Colonic mucosa (tissue), 4 donors: ENCODE data around the gene ATE1. TPM values are rescaled to one million over a fixed set of nuclear protein-coding genes. Genes with fewer than 3 reads are reported as not detected.
"Not testable (repeated sequence)": the region's sequence is repeated elsewhere in the genome, so short reads cannot be mapped to it uniquely, and the experiment has no call there.

Experiments
- DNase-seq: peaks from one replicate; pipeline ENCODE4 v3.0.0-alpha.2; 2020
- H3K27ac ChIP-seq: fragments of 200-600 bp; one replicate; pipeline ENCODE4 v1.8.0; 2021
- H3K27me3 ChIP-seq: fragments of 200-600 bp; one replicate; pipeline ENCODE4 v1.8.0; 2021
- H3K36me3 ChIP-seq: fragments of 200-600 bp; one replicate; pipeline ENCODE4 v1.8.0; 2021
- H3K4me1 ChIP-seq: fragments of 200-600 bp; one replicate; pipeline ENCODE4 v1.8.0; 2021; ENCODE audit warnings: mild to moderate bottlenecking
- H3K4me3 ChIP-seq: fragments of 200-600 bp; one replicate; pipeline ENCODE4 v1.8.0; 2021
- H3K9ac ChIP-seq, 2 donors: one replicate each; pipeline ENCODE4 v1.7.0; 2013; ENCODE audit warnings: control low read depth in 2 of 2, low read depth in 2 of 2, low read length in 2 of 2
- H3K9me3 ChIP-seq: fragments of 200-600 bp; one replicate; pipeline ENCODE4 v1.8.0; 2021
- intact Hi-C: fragments of 100-400 bp; cut with DNase I; formaldehyde crosslinking; loops from one replicate; pipeline ENCODE4 v1.14.1; 2022
- total RNA-seq, 2 donors: library from RNA; stranded (reverse); fragmentation: NEBNext Ultra II Directional in 1 of 2; extraction: Animal tissue kit (Norgen Biotek cat#: 25700) in 1 of 2; gene quantifications; one replicate each; pipeline ENCODE4 v1.2.1, GENCODE V29; 2021
- TF ChIP-seq, protein P1 (sequence below): fragments of 200-600 bp; IDR thresholded peaks from one replicate; pipeline ENCODE4 v1.8.0; 2022; ENCODE audit warnings: antibody characterized with exemption, mild to moderate bottlenecking
- donor health status: healthy.
- donor health status: DM: no; HTN: no; CAD: no.
- donor health status: DM: no; HTN: no; CAD: no.

Gene ATE1
- total RNA-seq, 2 donors from 2014 or later = 32.9 to 78.0 TPM

DNA sequence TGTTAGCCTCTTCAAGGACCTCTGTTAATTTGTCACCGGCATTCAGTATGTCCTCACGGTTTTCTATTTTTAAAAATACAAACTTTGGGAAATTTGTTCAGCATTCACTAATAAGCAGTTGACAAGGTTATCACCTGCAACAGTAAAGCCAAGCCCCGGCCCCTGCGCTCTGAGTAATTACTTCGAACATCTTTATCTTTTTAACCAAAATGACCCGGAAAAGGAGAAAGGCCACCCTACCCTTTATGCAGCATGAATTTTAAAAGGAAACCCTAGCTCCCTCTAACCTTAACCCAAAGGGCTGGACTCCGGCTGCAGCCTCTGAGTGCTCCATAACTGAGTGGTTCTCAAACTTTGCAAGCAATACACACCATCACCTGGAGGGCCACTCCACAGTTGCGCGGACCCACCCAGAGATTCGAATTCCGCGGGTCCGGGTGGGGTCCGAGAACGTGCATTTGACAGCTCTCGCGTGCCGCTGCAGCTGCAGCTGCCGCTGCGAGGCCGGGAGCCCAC lies 46.2 kb upstream of the ATE1 start:
- TF ChIP-seq, protein P1, sequence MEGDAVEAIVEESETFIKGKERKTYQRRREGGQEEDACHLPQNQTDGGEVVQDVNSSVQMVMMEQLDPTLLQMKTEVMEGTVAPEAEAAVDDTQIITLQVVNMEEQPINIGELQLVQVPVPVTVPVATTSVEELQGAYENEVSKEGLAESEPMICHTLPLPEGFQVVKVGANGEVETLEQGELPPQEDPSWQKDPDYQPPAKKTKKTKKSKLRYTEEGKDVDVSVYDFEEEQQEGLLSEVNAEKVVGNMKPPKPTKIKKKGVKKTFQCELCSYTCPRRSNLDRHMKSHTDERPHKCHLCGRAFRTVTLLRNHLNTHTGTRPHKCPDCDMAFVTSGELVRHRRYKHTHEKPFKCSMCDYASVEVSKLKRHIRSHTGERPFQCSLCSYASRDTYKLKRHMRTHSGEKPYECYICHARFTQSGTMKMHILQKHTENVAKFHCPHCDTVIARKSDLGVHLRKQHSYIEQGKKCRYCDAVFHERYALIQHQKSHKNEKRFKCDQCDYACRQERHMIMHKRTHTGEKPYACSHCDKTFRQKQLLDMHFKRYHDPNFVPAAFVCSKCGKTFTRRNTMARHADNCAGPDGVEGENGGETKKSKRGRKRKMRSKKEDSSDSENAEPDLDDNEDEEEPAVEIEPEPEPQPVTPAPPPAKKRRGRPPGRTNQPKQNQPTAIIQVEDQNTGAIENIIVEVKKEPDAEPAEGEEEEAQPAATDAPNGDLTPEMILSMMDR = no peak
- Histone ChIP-seq H3K36me3 (no peaks in the 10 kb centered on the region), H3K9me3 (no peaks in the 10 kb centered on the region), H3K4me1 (no peaks in the 10 kb centered on the region), H3K27ac (peak overlapping the region; percentile 96), H3K27me3 (no peaks in the 10 kb centered on the region), H3K4me3 (peak overlapping the region; percentile 72), H3K9ac (peak overlapping the region; percentile 73 to 94)
- no peak for DNase-seq
- intact Hi-C loops = loop anchor here (5.0 to 10.0 kb wide), 2 partner anchors 49 to 78 kb away; partner anchors contain the start of gene ATE1

DNA sequence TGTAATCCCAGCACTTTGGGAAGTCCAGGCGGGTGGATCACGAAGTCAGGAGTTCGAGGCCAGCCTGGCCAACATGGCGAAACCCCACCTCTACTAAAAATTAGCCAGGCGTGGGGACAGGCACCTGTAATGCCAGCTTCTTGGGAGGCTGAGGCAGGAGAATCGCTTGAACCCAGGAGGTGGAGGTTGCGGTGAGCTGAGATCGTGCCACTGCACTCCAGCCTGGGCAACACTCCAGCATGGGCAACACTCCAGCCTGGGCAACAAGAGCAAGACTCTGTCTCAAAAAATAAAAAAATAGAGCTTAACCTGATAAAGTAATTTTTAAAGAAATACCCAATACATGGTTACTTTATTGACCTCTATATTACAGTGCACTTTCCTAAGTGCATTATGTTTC lies 41.3 kb upstream of the ATE1 start:
- H3K36me3 ChIP-seq = peaks cover 10% of the 10 kb centered on the region
- H3K4me3 ChIP-seq, H3K27ac ChIP-seq, H3K27me3 ChIP-seq, H3K9ac ChIP-seq, intact Hi-C loops, H3K4me1 ChIP-seq, H3K9me3 ChIP-seq, DNase-seq: not testable (repeated sequence)

DNA sequence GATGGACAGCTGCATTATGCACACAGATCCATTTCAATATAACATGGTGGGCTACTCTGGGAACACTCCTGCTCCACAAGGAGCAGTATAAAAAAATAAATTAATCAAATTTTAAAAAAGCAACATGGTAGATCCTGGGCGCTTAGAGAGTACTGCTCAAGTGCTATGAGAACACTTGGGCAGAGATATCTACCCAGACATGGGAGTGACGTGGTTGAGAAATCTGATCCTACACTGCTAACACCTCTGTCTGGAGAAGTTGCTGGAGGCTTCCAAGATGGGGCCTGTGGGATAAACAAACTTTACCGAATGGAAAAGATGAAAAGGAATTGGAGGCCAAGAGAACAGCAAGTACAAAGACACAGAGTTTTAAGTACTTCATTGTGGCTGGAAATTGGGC lies 38.2 kb upstream of the ATE1 start:
- TF ChIP-seq, protein P1 = no peak
- intact Hi-C loops = no loop called here
- Histone ChIP-seq H3K4me3 (no peak overlapping the region), H3K27me3 (no peaks in the 10 kb centered on the region), H3K9me3 (no peaks in the 10 kb centered on the region), H3K9ac (no peak overlapping the region), H3K27ac (no peak overlapping the region), H3K4me1 (no peaks in the 10 kb centered on the region), H3K36me3 (peaks cover 10% of the 10 kb centered on the region)
- DNase-seq = no peak

DNA sequence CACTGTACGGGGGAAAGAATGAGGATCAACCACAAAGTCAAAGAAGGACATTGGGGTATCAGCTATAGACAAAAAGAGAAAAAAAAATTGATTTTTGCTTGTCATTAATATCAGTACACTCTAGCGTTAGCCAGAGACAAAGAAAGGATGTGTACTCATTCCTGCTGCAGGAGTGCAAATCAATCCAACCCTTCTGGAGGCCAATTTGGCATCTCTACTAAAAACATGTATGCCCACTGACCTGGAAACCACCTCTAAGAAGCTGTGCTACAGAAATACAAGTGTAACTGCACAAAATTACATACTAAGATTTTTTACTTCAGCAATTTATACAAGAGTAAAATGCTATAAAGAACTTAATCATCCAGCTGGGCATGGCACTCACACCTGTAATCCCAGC lies 33.6 kb upstream of the ATE1 start:
- H3K27me3 ChIP-seq = no peaks in the 10 kb centered on the region
- H3K9ac ChIP-seq = no peak overlapping the region
- no peaks in the 10 kb centered on the region for H3K9me3 ChIP-seq
- no peak overlapping the region for H3K27ac ChIP-seq
- TF ChIP-seq, protein P1 = no peak
- no peak overlapping the region for H3K4me3 ChIP-seq
- no peaks in the 10 kb centered on the region for H3K4me1 ChIP-seq
- peaks cover under 1% of the 10 kb centered on the region for H3K36me3 ChIP-seq
- intact Hi-C loops = no loop called here
- DNase-seq = no peak

DNA sequence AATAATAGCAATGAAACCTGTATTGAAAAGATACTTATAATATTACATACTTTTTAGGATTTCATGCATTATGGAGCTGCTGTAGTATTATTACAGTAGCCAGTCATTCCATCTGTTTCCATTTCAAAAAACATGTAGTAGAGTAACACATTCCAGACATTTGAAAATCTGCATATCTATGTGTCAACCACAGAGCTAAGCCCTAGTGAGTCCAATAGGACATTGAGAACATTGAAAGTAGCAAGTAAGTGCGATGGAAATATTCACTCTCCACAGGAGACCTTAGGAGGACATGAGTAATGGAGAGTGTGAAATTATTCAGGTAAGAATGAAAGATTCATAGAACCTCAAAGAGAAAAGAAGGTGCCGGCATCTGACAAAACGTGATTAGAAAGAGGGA lies 31.8 kb upstream of the ATE1 start:
- TF ChIP-seq, protein P1 = no peak
- H3K27ac ChIP-seq = no peak overlapping the region
- H3K4me1 ChIP-seq = no peaks in the 10 kb centered on the region
- H3K9ac ChIP-seq = no peak overlapping the region
- H3K9me3 ChIP-seq = no peaks in the 10 kb centered on the region
- no peak overlapping the region for H3K4me3 ChIP-seq
- intact Hi-C loops = no loop called here
- no peak for DNase-seq
- H3K27me3 ChIP-seq = no peaks in the 10 kb centered on the region
- no peaks in the 10 kb centered on the region for H3K36me3 ChIP-seq

DNA sequence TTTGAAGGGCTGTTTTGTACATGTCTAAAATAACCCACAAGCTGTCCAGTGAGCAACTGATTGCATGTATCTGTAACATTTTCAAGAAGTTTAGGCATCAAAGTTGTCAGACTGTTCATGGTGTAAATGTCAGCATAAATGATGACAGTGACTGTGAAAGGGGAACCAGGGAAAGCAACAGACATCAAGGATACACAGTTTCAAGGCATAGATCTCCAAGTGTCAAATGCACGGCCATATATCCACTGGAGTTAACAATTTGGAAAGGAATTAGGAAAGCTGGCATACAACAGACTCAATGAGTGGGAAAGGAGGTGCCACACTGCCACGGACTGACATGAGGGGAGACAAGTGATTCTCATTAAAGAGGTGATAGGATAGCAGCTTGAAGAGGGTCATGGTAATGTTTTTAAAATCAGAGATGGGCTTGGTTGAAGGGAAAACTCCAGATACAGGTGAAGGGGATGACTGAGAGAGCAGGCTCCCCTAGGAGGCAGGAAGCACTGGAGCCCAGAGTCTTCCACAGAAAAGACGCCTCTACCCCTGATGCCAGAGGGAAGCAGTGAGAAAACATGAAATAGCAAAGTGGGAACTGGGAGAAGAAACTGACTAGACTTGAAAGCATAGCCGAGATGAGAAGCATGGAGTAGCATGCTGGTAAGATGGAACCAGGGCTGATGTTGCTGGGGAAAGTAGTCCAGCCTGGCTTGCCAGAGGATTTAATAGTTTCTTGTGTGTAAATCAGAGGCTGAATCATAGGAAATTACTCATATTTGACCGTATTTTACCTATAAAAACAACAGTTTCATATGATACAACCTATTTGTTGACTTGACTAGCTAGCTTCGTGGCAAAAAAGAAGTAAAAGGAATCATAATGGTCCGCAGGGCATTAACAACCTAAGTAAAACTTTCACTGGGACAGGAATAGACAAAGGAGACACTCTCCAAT lies 28.6 kb upstream of the ATE1 start:
- no peak overlapping the region for H3K4me3 ChIP-seq
- DNase-seq = no peak
- no peak overlapping the region for H3K27ac ChIP-seq
- no peaks in the 10 kb centered on the region for H3K4me1 ChIP-seq
- H3K9me3 ChIP-seq = no peaks in the 10 kb centered on the region
- no peaks in the 10 kb centered on the region for H3K27me3 ChIP-seq
- intact Hi-C loops = no loop called here
- TF ChIP-seq, protein P1 = no peak
- no peaks in the 10 kb centered on the region for H3K36me3 ChIP-seq
- no peak overlapping the region for H3K9ac ChIP-seq
